ENCODE data around the gene GDI1. TPM values are rescaled to one million over a fixed set of nuclear protein-coding genes. Genes with fewer than 3 reads are reported as not detected.
A peak's percentile ranks its signal among the peaks of the same experiment; 100 is the strongest.

Gene GDI1
- polyA plus RNA-seq, 1 of the 3 experiments (the other 2 are of a cell fraction), result 408 TPM

- Histone ChIP-seq H3K27me3 (ENCODE audit: insufficient read depth) (no peaks in the 10 kb centered on the region), H4K20me1 (ENCODE audit: insufficient read depth) (peaks cover 36% of the 10 kb centered on the region), H3K9ac (peak overlapping the region; percentile 68; the same call in 1 of the 2 replicates), H3K9me3 (no peaks in the 10 kb centered on the region), H2AFZ (ENCODE audit: low read depth) (no peak overlapping the region), H3F3A (replicated peaks; ENCODE audit: insufficient read depth) (peaks cover 4% of the 10 kb centered on the region), H3K36me3 (replicated peaks in 1 of 2; ENCODE audit: control insufficient read depth in 1 of 2, insufficient read depth in 2 of 2, low read length in 1 of 2) (peaks cover 0 to 12% of the 10 kb centered on the region in 2 experiments), H3K4me3 (ENCODE audit: low read depth in 2 of 2, low read length in 1 of 2) (peak overlapping the region; percentile 66 to 67; a peak in 3 of 4 replicates), H3K79me2 (ENCODE audit: insufficient read depth) (peaks cover 35% of the 10 kb centered on the region), H3K27ac (ENCODE audit: low read depth in 2 of 2, low read length in 1 of 2) (no peak overlapping the region), H3K4me1 (ENCODE audit: control insufficient read depth in 1 of 2, insufficient read depth in 2 of 2, low read depth in 1 of 2, low read length in 1 of 2) (peaks cover 0 to 12% of the 10 kb centered on the region in 2 experiments; a peak in 1 of 4 replicates), H3K9me2 (no peaks in the 10 kb centered on the region), H3K4me2 (peak overlapping the region; percentile 82)
- CTCF ChIA-PET, result interaction anchor here (0.9 to 1.5 kb wide), 5 partner anchors 14 to 74 kb away, joined by 3 to 4 read pairs (median 3); partner anchors contain the start of gene UBL4A
- 58% methylated on average over 4 of the region's 14 CpGs for WGBS (ENCODE audit: low lambda C conversion rate)
- no peak for TF ChIP-seq JUND (IDR thresholded peaks at IDR 0.05)
- DNase-seq, result peak; percentile 74
- POLR2A ChIA-PET, result interaction anchor here (0.8 to 2.1 kb wide), 6 partner anchors 15 to 59 kb away, joined by 3 to 8 read pairs (median 4); partner anchors contain the start of genes LAGE3 and UBL4A
Observed at GRCh38 chrX:154459832-154460231, 22.9 kb downstream of the GDI1 start.

- CTCF ChIA-PET, result interaction anchor here (1.3 to 1.5 kb wide), 4 partner anchors 13 to 74 kb away, joined by 3 read pairs; no protein-coding TSS in a partner anchor
- H3K4me3 ChIP-seq (ENCODE audit: low read depth in 2 of 2, low read length in 1 of 2), result peak overlapping the region in 1 of 2 experiments; percentile 67; a peak in 1 of 4 replicates
- no peaks in the 10 kb centered on the region for H3K9me2 ChIP-seq
- no peak overlapping the region; a peak in 1 of 4 replicates for H3K27ac ChIP-seq (ENCODE audit: low read depth in 2 of 2, low read length in 1 of 2)
- peaks cover 36% of the 10 kb centered on the region for H4K20me1 ChIP-seq (ENCODE audit: insufficient read depth)
- H3K9ac ChIP-seq, result no peak overlapping the region
- H3K4me2 ChIP-seq, result peak overlapping the region; percentile 82; the same call in 1 of the 2 replicates
- H3K4me1 ChIP-seq (ENCODE audit: control insufficient read depth in 1 of 2, insufficient read depth in 2 of 2, low read depth in 1 of 2, low read length in 1 of 2), result peaks cover 0 to 12% of the 10 kb centered on the region in 2 experiments; a peak in 1 of 4 replicates
- no peaks in the 10 kb centered on the region for H3K9me3 ChIP-seq
- peaks cover 35% of the 10 kb centered on the region for H3K79me2 ChIP-seq (ENCODE audit: insufficient read depth)
- peaks cover 0 to 15% of the 10 kb centered on the region in 2 experiments for H3K36me3 ChIP-seq (replicated peaks in 1 of 2; ENCODE audit: control insufficient read depth in 1 of 2, insufficient read depth in 2 of 2, low read length in 1 of 2)
- peak; percentile 57 for DNase-seq
- peaks cover 4% of the 10 kb centered on the region for H3F3A ChIP-seq (replicated peaks; ENCODE audit: insufficient read depth)
- no peak overlapping the region for H2AFZ ChIP-seq (ENCODE audit: low read depth)
- 77% methylated on average over 3 of the region's 26 CpGs for WGBS (ENCODE audit: low lambda C conversion rate)
- POLR2A ChIA-PET, result interaction anchor here (0.6 to 2.1 kb wide), 4 partner anchors 13 to 62 kb away, joined by 3 to 8 read pairs (median 4); partner anchors contain the start of genes RPL10 and UBL4A
- no peaks in the 10 kb centered on the region for H3K27me3 ChIP-seq (ENCODE audit: insufficient read depth)
- TF ChIP-seq GABPA (IDR thresholded peaks at IDR 0.05; ENCODE audit: low read depth), result no peak
- no peak for TF ChIP-seq FOXM1 (IDR thresholded peaks at IDR 0.05; ENCODE audit: low read depth)
- no peak for TF ChIP-seq MAX (IDR thresholded peaks at IDR 0.05; ENCODE audit: low read depth)
- TF ChIP-seq SMC3 (IDR thresholded peaks at IDR 0.05; ENCODE audit: low read depth, low read length), result no peak
- TF ChIP-seq PBX3 (IDR thresholded peaks at IDR 0.05), result no peak
- TF ChIP-seq RAD21 (IDR thresholded peaks at IDR 0.05; ENCODE audit: low read length), result no peak
- TF ChIP-seq REST (IDR thresholded peaks at IDR 0.05; ENCODE audit: low read depth, low read length), result no peak
- no peak for TF ChIP-seq JUND (IDR thresholded peaks at IDR 0.05)
- TF ChIP-seq FOSL2 (IDR thresholded peaks at IDR 0.05; ENCODE audit: borderline replicate concordance, low read depth), result no peak
- TF ChIP-seq EZH2phosphoT487 (IDR thresholded peaks at IDR 0.05; ENCODE audit: borderline replicate concordance, low read depth), result no peak
- TF ChIP-seq YY1 (IDR thresholded peaks at IDR 0.05; ENCODE audit: low read depth), result no peak
- TF ChIP-seq USF1 (IDR thresholded peaks at IDR 0.05; ENCODE audit: borderline replicate concordance, low read depth), result no peak
- TF ChIP-seq MEF2A (IDR thresholded peaks at IDR 0.05; ENCODE audit: borderline replicate concordance, low read depth), result no peak
- no peak for TF ChIP-seq NRF1 (IDR thresholded peaks at IDR 0.05; ENCODE audit: low read depth, low read length)
- TF ChIP-seq ZBTB33 (IDR thresholded peaks at IDR 0.05; ENCODE audit: borderline replicate concordance, low read depth), result no peak
- no peak for TF ChIP-seq CTCF (IDR thresholded peaks at IDR 0.05)
- TF ChIP-seq TEAD4 (IDR thresholded peaks at IDR 0.05; ENCODE audit: borderline replicate concordance, insufficient read depth), result no peak
Observed at GRCh38 chrX:154460326-154460725, 23.4 kb downstream of the GDI1 start.
